GM21515 (cell line): Measurements from ENCODE around the gene PFDN6.
A peak's percentile ranks its signal among the peaks of the same experiment; 100 is the strongest.
"Not testable (repeated sequence)": the region's sequence is repeated elsewhere in the genome, so short reads cannot be mapped to it uniquely, and the experiment has no call there.

Experiments used
- ATAC-seq: cut with Tn5 transposase; IDR thresholded peaks from one replicate; pipeline ENCODE4 v1.9.1; 2021; ENCODE audit not compliant: unreplicated experiment

Gene PFDN6

DNA sequence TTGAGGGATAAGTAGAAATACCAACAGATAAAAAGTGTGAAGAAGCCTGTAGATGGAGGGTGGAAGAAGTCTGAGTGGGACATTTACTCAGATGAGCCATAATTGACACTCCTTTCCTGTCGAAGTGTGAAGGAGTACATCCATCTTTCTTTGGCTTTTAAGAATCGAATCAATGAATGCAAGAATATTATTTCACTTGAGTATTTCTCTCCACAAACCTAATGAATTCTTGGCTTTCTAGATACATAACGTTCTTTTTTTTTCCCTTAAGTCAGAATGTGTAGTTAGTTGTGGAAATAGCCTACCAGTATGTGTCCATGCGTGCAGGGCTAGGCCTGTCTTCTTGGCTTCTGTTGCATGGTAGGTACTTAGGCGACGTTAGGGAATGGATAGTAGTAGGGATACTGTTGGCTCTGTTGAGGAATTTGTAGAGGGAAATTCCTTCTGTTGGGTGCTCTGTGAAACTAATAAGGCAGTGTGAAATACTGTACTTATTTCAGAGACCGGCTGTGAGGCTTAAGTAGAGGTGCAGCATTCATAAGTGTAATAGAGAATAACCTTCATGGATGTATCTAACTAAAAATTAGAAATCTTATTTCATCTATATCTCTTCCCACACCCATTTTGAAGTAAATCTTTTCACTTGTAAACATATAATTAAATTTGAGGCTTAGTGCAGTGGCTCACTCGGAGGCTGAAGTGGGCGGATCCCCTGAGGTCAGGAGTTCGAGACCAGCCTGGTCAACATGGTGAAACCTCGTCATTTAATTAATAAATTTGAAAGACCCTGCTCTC, 16.1 kb upstream of the PFDN6 start:
- ATAC-seq: no peak

DNA sequence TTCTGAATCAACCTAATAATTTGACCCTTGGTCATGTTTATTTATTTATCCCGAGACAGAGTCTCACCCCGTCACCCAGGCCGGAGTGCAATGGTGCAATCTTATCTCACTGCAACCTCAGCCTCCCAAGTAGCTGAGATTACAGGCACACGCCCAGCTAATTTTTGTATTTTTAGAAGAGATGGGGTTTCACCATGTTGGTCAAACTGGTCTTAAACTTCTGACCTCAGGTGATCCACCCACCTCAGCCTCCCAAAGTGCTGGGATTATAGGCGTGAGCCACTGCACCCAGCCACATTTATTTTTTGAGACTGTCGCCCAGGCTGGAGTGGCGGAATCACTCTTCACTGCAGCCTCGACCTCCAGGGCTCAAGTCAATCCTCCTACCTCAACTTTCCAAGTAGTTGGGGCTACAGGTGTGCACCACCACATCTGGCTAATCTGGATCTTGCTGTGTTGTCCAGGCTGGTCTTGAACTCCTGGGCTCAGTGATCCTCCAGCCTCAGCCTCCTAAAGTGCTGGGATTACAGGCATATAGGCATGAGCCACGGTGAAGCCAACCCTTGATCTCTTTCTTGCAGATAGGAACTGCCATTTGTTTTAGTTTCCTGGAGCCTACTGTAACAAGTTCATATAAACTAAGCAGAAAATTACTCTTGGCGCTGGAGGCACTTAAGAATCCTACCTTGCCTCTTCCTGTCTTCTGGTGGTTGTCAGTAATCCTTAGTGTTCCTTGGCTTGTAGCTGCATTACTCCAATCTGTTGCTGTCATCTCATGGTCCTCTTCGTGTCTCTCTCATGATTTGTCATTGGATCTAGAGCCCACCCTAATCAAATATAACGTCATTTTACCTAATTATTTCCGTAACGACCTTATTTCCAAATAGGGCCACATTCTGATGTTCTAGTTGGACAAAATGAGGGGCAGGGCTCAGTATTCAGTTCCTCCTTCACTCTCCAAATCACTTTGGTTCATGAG, 15.2 kb upstream of the PFDN6 start:
- no peak for ATAC-seq

DNA sequence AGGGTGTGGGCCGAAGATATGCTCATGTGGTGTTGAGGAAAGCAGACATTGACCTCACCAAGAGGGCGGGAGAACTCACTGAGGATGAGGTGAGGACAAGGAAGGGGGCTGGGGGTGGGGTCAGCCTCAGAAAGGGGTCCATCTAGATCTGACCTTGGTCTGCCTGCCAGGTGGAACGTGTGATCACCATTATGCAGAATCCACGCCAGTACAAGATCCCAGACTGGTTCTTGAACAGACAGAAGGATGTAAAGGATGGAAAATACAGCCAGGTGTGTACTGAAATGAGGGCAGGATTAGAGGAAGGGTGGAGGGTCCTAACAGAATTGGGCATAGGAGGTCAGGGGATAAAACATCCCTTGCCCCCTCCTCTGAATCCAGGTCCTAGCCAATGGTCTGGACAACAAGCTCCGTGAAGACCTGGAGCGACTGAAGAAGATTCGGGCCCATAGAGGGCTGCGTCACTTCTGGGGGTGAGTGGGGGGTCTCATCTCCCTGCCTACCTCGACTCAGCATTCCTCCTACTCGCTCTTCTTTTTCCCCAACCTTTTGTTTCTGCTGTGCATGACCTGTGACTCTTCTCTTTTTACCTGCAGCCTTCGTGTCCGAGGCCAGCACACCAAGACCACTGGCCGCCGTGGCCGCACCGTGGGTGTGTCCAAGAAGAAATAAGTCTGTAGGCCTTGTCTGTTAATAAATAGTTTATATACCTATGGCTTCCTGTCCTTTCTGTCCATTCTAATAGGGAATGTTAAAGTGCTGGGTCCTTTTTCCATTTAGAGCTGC, 13.4 kb upstream of the PFDN6 start:
- ATAC-seq: not testable (repeated sequence)

DNA sequence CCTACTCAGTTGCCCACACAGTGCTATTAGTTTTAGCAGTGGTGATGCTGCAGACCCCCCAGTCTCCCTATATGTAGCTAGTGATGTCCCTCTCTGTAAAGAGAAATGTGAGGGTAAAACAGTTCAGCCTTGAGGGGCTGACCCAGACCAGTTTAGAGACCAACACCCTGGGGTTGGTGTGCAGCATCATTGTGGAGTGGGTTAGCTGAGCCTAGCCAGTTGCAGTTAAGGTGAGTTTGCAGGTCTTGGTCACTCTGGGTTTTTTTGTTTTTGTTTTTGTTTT, 12.9 kb upstream of the PFDN6 start:
- ATAC-seq: no peak

DNA sequence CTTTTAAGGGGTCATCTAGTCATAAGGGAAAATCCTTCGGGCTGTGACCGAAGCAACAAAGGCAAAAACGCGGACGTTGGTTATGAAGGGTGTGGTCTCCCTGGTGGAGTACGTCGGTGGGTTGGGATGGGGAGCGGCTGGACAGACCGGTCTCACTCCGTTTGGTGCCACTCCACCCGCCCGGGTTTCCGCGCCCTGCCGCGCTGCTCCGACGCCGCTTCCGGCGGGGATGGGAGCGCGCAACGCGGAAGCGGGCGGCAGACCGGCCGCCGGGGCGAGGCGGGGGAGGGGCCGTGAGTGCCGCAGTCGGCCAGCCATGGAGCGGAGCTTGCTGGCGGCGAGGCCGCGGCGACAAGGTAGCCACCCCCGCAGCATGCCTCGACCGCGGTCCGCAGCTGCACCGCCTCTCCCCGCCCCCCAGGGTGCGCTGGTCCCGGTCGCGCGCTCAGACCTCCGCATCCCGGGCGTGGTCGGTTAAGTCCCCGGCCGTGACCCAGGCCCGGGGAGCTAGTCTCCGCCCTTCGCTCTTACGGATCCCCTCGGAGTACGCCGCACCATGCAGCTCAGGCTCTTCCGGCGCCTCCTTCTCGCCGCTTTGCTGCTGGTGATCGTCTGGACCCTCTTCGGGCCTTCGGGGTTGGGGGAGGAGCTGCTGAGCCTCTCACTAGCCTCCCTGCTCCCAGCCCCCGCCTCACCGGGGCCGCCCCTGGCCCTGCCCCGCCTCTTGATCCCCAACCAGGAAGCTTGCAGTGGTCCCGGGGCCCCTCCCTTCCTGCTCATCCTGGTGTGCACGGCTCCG, 12.3 kb upstream of the PFDN6 start, which contains the start of gene B3GALT4:
B3GALT4 (plus strand) TSS at position 260 of the 799 bp plus-strand sequence; CDS start at position 557, 297 bp downstream.
- peak; percentile 43 for ATAC-seq

DNA sequence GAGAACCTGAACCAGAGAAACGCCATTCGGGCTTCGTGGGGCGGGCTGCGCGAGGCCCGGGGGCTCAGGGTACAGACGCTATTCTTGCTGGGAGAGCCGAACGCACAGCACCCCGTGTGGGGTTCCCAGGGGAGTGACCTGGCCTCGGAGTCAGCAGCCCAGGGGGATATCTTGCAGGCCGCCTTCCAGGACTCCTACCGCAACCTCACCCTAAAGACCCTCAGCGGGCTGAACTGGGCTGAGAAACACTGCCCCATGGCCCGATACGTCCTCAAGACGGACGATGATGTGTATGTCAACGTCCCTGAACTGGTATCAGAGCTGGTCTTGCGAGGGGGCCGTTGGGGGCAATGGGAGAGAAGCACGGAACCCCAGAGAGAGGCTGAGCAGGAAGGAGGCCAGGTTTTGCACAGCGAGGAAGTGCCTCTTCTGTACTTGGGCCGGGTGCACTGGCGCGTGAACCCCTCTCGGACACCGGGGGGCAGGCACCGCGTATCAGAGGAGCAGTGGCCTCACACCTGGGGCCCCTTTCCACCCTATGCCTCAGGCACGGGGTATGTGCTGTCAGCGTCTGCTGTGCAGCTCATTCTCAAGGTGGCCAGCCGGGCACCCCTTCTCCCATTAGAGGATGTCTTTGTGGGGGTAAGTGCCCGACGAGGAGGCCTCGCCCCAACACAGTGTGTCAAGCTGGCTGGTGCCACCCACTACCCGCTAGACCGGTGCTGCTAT, 11.6 kb upstream of the PFDN6 start:
- ATAC-seq: no peak

DNA sequence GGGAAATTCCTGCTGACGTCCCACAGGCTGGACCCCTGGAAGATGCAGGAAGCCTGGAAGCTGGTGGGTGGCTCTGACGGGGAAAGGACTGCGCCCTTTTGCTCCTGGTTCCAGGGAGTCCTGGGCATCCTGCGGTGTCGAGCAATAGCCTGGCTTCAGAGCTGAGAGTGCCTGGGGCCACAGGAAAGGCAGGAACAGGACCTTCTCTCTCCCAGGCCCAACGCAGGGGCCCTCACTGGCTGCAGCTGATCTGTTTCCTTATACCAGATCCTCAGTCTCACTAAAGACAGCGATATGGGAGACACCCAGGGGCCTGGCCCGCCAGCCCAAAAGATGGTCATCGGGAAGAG, 11.0 kb upstream of the PFDN6 start:
- ATAC-seq: no peak

DNA sequence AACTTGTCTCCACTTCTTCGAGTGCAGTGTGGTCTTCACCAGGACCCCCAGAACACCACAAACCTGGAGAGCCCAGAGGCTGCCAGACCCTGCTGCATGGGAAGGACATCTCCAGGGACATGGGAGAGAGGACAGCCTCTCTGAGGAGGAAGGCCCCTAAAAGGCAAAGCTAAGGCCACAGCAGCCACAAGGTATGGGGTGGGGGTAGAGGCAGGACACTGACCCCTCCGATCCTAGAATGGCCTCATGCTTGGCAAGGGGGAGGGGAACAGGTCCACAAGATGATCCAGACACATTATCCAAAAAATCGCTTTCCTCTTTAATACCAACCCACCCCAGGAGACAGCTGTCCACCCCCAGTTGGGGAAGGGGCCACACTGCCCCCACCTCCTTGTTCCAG, 10.6 kb upstream of the PFDN6 start:
- no peak for ATAC-seq

DNA sequence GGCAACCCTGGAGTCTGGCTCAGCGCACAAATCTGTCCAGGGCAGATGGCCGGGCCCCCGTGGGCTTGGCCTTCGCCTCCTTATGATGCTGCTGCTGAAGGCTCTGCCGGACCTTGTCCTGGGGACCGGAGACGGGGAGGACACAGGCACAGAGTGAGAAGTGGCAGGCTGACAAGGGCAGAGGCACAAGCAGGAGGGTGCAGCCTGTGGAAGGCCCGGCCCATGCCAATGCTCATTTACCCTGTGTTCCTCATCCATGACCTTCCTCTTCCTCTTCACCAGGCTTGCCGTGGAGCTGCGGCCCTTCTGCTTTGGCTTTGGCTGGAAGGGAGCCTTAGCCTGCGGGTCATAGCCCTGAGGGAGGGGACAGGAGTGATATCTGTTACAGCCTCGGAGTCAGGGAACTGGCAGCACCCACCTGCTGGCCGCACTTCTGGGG, 10.1 kb upstream of the PFDN6 start:
- no peak for ATAC-seq

DNA sequence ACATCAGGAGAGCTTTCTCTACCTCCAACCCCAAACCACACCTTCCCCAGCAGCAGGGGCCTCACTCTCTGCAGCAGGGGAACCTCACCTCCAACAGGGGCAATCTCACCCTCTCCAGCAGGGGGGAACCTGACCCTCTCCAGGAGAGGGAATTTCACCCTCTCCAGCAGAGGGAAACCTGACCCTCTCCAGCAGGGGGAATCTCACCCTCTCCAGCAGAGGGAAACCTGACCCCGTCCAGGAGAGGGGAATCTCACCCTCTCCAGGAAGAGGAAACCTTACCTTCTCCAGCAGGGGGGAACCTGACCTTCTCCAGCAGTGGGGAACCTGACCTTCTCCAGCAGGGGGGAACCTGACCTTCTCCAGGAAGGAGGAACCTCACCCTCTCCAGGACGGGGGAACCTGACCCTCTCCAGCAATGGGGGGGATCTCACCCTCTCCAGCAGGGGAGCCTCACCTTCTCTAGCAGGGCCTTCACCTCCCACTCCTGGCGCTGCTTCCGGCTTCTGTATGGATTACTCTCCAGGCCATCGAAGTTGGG, 9.4 kb upstream of the PFDN6 start:
- ATAC-seq: no peak

DNA sequence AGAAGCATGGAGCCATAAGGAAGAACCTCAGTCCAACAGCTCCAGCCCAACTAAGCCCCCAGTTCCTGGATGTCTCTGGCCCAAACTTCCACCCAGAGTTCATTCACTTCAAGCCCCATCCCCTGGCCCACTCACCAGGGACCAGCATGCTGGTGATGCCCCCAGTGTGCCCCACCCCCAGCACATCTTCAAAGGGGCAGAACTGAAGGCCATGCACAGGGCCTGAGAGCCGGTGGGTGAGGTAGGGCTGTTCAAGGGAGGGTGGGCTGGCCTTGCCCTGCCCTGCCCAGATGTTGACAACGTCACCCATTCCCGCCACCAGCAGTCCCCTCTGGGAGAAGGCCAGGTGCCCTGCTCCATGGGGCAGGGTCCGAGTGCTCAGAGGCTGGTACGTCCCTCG, 8.9 kb upstream of the PFDN6 start:
- ATAC-seq: no peak

DNA sequence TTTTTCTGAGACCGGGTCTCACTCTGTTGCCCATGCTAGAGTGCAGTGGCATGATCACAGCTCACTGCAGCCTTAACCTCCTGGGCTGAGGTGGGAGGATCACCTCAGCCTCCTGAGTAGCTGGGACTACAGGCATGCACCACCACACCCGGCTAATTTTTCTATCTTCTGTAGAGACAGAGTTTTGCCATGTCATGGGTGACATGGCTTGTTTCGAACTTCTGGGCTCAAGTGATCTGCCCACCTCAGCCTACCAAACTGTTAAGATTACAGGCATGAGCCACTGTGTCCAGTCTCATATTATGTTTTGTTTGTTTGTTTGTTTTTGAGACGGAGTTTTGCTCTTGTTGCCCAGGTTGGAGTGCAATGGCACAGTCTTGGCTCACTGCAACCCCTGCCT, 4.2 kb upstream of the PFDN6 start:
- not testable (repeated sequence) for ATAC-seq

DNA sequence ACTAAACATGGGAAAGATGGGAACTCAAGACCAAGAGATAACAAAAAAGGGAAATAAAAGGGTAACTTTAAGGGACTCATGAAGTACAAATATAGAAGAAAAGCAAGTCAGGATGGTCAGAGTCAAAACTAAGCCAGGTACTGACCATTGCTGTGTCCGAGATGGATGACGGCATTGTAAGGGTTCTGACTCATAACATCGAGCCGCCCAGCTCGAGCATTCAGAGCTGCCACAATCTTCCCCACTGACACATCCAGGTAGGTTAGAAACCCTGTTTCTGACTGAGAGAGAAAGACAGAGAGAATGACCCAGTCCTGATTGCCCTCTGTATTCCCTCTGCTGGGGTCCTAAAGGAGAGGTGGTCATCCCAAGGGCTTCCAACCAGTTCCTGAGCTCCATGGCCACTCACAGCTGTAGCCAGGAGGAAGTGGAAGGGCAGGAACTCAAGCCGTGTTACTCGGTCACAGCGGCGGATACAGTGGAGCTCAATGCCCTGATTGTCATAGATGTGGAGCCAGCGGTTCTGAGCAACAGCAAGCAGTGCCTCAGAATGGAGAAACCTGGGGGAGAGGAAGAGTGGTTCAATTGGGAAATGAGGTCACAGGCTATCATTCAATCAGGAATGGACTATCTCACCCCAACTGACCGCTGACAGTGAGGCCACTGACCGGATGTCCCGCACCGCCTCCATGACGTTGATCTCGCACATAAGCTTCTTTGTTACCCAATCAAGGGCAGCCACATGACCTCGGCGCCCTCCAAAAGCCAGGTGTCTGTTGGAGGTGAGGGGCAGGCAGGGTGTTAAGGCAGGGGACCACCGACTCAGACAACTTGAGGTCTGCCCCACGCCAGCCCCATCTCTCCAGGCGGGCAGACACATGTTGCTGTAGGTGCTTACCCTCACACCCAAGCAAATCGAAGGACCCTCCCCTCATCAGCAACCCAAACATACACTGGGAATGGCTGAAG, 2.2 kb upstream of the PFDN6 start:
- ATAC-seq: no peak

DNA sequence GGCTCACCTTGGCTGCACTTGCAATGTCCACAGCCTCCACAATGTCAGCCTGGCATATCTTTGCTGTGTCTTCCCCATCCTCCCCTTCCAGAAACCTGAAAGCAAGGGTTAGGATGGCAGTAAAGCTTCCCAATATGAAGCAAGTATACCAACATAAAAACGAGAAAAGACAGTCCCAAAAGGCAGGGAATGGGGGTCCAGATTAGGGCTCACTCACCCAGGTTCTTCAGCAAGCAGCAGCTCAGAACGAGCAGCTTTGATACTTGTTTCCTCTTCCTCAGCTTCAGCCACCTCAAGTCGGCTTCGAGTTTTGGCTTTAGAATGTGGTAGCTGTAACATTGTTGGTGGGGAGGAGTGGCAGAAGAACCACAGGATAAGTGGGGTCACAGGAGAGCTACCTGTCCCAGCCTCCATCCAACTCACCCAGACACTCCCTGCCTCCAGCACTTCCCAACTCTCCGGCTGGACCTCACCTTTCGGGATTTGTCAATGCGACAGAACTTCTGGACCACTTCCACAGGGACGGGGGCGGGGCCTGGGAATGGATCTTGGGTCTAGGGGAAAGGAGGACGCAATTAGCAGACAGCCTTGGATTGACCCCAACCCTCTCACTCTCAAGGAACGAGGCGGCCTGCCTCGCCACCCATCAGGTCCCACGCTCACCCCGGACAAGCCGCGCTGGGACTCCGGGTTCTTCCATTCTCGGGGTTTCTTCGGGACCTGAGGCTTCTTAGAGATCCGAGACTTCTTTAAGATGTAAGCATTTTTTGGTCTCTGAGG, 1.1 kb upstream of the PFDN6 start:
- ATAC-seq: no peak

DNA sequence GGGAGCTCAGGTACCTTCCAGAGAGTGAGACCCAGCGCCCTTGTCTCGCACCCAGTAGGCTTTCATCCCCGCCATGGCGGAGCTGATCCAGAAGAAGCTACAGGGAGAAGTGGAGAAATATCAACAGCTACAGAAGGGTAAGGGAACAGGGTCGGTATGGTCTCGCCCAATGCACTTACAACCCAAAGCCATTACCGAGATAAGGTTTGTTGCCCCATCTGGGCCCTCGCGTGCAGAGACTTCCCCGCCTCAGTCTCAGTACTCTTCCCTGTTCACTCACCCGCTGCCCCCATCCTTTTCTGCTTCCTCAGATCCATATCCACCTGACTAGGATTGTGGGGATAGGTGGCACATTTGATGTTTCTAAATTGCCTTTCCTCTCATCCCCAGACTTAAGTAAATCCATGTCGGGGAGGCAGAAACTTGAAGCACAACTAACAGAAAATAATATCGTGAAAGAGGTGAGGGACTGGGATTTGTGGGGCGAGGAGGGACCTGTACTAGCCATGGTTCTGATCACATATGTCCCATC, 449 bp downstream of the PFDN6 start:
- ATAC-seq: peak; percentile 14

DNA sequence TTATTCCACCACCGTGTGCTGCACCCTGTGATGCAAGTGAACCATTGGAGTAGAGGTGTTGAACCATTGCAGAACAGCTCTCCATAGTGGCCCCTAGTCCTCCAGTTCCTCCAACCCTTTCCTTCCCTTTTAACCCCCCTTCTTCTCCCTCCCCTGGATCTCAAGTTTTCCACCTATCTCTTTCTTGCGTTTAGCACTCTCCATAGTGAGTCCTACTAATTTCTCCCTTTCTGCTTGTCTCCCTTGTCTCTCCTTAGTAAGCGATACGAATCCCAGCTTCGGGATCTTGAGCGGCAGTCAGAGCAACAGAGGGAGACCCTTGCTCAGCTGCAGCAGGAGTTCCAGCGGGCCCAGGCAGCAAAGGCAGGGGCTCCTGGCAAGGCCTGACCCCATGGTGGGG, 1.1 kb downstream of the PFDN6 start:
- no peak for ATAC-seq

DNA sequence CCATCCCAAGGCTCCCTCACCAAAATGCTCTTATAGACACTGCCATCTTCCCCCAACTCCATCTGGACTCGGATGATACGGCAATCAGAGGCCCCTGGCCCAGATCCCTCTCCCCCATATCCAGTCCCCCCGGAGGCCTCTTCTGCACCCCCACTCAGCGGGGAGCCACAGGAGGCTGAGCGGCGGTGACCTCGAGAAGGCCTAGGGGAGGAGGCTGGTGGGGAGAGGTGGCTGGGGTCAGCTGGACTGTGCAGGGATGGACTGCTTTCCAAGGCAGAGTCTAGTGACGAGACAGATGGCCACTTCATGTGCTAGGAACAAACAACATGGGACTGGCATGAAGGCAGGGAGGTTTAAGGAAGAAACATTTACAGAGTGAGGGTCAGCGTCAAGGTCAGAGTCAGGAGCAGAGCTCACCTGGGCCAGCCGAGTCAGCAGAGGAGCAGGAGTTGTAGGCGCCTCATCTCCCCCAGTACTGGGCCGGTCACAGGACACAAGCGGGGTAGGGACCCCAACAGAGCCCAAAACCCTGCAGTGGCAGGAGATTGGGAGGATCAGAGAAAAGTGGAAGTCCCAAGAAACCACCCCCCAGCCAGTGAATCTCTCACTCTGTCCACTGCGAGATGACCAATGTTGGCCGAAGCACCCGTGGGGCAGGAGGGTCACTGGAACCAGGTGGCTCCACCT, 3.7 kb downstream of the PFDN6 start:
- ATAC-seq: no peak
